ENCODE data around the gene PPT2.

Gene PPT2

GRCh38 chr6:32151181-32151862 lies 2.6 kb upstream of the PPT2 start:
- WGBS (ENCODE audit: insufficient coverage): 71% methylated on average over 1 of the region's 8 CpGs
- Histone ChIP-seq H3K4me3 (ENCODE audit: control insufficient read depth in 1 of 7, extremely low read depth in 1 of 7, insufficient read depth in 4 of 7, low read depth in 2 of 7, low read length in 6 of 7) (peak overlapping the region in 2 of 7 experiments; percentile 8 to 19), H3K36me3 (ENCODE audit: control insufficient read depth in 4 of 4, insufficient read depth in 4 of 4, low read length in 3 of 4) (peaks cover 1 to 7% (median 3%) of the 10 kb centered on the region in 4 experiments), H3K27me3 (replicated peaks in 2 of 5; ENCODE audit: control insufficient read depth in 4 of 5, insufficient read depth in 5 of 5, low read length in 4 of 5) (peaks cover 6 to 28% (median 24%) of the 10 kb centered on the region in 5 experiments), H3K4me1 (ENCODE audit: control extremely low read depth in 1 of 4, control insufficient read depth in 4 of 4, insufficient read depth in 4 of 4, low read length in 3 of 4) (peaks cover 0 to 60% (median 42%) of the 10 kb centered on the region in 4 experiments), H3K27ac (ENCODE audit: insufficient read depth in 1 of 2, low read depth in 1 of 2, low read length in 2 of 2, poor library complexity in 1 of 2, severe bottlenecking in 2 of 2) (no peak overlapping the region), H3K9me3 (ENCODE audit: control extremely low read depth in 1 of 5, control insufficient read depth in 4 of 5, insufficient read depth in 2 of 5, low read depth in 1 of 5, low read length in 4 of 5) (no peaks in the 10 kb centered on the region)
- no peak for DNase-seq
- CTCF ChIA-PET: interaction anchor here (0.9 to 3.0 kb wide), 3 partner anchors 15 to 32 kb away, joined by 3 to 13 read pairs (median 3); partner anchors contain the start of gene FKBPL
- POLR2A ChIA-PET: interaction anchor here (0.8 kb wide), 1 partner anchor 34 kb away, joined by 3 read pairs; no protein-coding TSS in a partner anchor

GRCh38 chr6:32151863-32152768 lies 1.8 kb upstream of the PPT2 start, which contains the start of gene PRRT1:
PRRT1 (minus strand) TSS chr6:32151939; CDS start chr6:32151827, 112 bp downstream.
- H3K27me3 ChIP-seq (replicated peaks in 2 of 5; ENCODE audit: control insufficient read depth in 4 of 5, insufficient read depth in 5 of 5, low read length in 4 of 5): peaks cover 0 to 27% (median 22%) of the 10 kb centered on the region in 5 experiments
- H3K27ac ChIP-seq (ENCODE audit: insufficient read depth in 1 of 2, low read depth in 1 of 2, low read length in 2 of 2, poor library complexity in 1 of 2, severe bottlenecking in 2 of 2): peak within 1 kb of the TSS in 1 of 2 experiments; percentile 86
- CTCF ChIA-PET: interaction anchor here (0.7 to 3.0 kb wide), 5 partner anchors 16 to 44 kb away, joined by 3 to 13 read pairs (median 3); partner anchors contain the start of gene FKBPL
- peaks cover 2 to 12% (median 5%) of the 10 kb centered on the region in 4 experiments for H3K36me3 ChIP-seq (ENCODE audit: control insufficient read depth in 4 of 4, insufficient read depth in 4 of 4, low read length in 3 of 4)
- POLR2A ChIA-PET: no interaction called here
- no peaks in the 10 kb centered on the region for H3K9me3 ChIP-seq (ENCODE audit: control extremely low read depth in 1 of 5, control insufficient read depth in 4 of 5, insufficient read depth in 2 of 5, low read depth in 1 of 5, low read length in 4 of 5)
- 33% methylated on average over 1 of the region's 24 CpGs for WGBS (ENCODE audit: insufficient coverage)
- H3K4me3 ChIP-seq (ENCODE audit: control insufficient read depth in 1 of 7, extremely low read depth in 1 of 7, insufficient read depth in 4 of 7, low read depth in 2 of 7, low read length in 6 of 7): peak within 1 kb of the TSS in 3 of 7 experiments; percentile 6 to 81 (median 8)
- peaks cover 0 to 60% (median 42%) of the 10 kb centered on the region in 4 experiments for H3K4me1 ChIP-seq (ENCODE audit: control extremely low read depth in 1 of 4, control insufficient read depth in 4 of 4, insufficient read depth in 4 of 4, low read length in 3 of 4)
- no peak for DNase-seq

- WGBS (ENCODE audit: insufficient coverage): 92% methylated on average over 15 of the region's 35 CpGs
- Histone ChIP-seq H3K27ac (ENCODE audit: insufficient read depth in 1 of 2, low read depth in 1 of 2, low read length in 2 of 2, poor library complexity in 1 of 2, severe bottlenecking in 2 of 2) (peak overlapping the region in 1 of 2 experiments; percentile 86), H3K9me3 (ENCODE audit: control extremely low read depth in 1 of 5, control insufficient read depth in 4 of 5, insufficient read depth in 2 of 5, low read depth in 1 of 5, low read length in 4 of 5) (no peaks in the 10 kb centered on the region), H3K36me3 (ENCODE audit: control insufficient read depth in 4 of 4, insufficient read depth in 4 of 4, low read length in 3 of 4) (peaks cover 5 to 20% (median 12%) of the 10 kb centered on the region in 4 experiments), H3K4me3 (ENCODE audit: control insufficient read depth in 1 of 7, extremely low read depth in 1 of 7, insufficient read depth in 4 of 7, low read depth in 2 of 7, low read length in 6 of 7) (peak overlapping the region in 6 of 7 experiments; percentile 74 to 96 (median 88)), H3K4me1 (ENCODE audit: control extremely low read depth in 1 of 4, control insufficient read depth in 4 of 4, insufficient read depth in 4 of 4, low read length in 3 of 4) (peaks cover 0 to 58% (median 40%) of the 10 kb centered on the region in 4 experiments), H3K27me3 (replicated peaks in 2 of 5; ENCODE audit: control insufficient read depth in 4 of 5, insufficient read depth in 5 of 5, low read length in 4 of 5) (peaks cover 0 to 23% (median 17%) of the 10 kb centered on the region in 5 experiments)
- ChIA-PET CTCF (interaction anchor here (0.6 to 3.0 kb wide), 6 partner anchors 16 to 43 kb away, joined by 3 to 13 read pairs (median 3); partner anchors contain the start of genes FKBPL and GPSM3), POLR2A (no interaction called here)
- peak in 2 of 3 donors; percentile 61 to 71 for DNase-seq
These were observed 975 bp upstream of the PPT2 start for GRCh38 chr6:32152769-32153563.

- 3% methylated on average over 27 of the region's 34 CpGs for WGBS (ENCODE audit: insufficient coverage)
- Histone ChIP-seq H3K4me3 (ENCODE audit: control insufficient read depth in 1 of 7, extremely low read depth in 1 of 7, insufficient read depth in 4 of 7, low read depth in 2 of 7, low read length in 6 of 7) (peak overlapping the region; percentile 53 to 96 (median 85)), H3K27me3 (replicated peaks in 2 of 5; ENCODE audit: control insufficient read depth in 4 of 5, insufficient read depth in 5 of 5, low read length in 4 of 5) (peaks cover 0 to 15% (median 10%) of the 10 kb centered on the region in 5 experiments), H3K9me3 (ENCODE audit: control extremely low read depth in 1 of 5, control insufficient read depth in 4 of 5, insufficient read depth in 2 of 5, low read depth in 1 of 5, low read length in 4 of 5) (no peaks in the 10 kb centered on the region), H3K4me1 (ENCODE audit: control extremely low read depth in 1 of 4, control insufficient read depth in 4 of 4, insufficient read depth in 4 of 4, low read length in 3 of 4) (peaks cover 0 to 47% (median 34%) of the 10 kb centered on the region in 4 experiments), H3K36me3 (ENCODE audit: control insufficient read depth in 4 of 4, insufficient read depth in 4 of 4, low read length in 3 of 4) (peaks cover 5 to 31% (median 19%) of the 10 kb centered on the region in 4 experiments), H3K27ac (ENCODE audit: insufficient read depth in 1 of 2, low read depth in 1 of 2, low read length in 2 of 2, poor library complexity in 1 of 2, severe bottlenecking in 2 of 2) (peak overlapping the region; percentile 86 to 88)
- peak; percentile 77 to 90 (median 85) for DNase-seq
- ChIA-PET CTCF (interaction anchor here (1.1 to 1.3 kb wide), 5 partner anchors 11 to 37 kb away, joined by 3 to 18 read pairs (median 8); partner anchors contain the start of genes EGFL8 and FKBPL), POLR2A (interaction anchor here (0.8 to 1.1 kb wide), 2 partner anchors 36 to 38 kb away, joined by 3 to 4 read pairs; partner anchors contain the start of genes GPSM3 and PBX2)
These were observed 697 bp downstream of the PPT2 start for GRCh38 chr6:32154514-32155161.

- H3K4me1 ChIP-seq (ENCODE audit: control extremely low read depth in 1 of 4, control insufficient read depth in 4 of 4, insufficient read depth in 4 of 4, low read length in 3 of 4): peaks cover 0 to 34% (median 31%) of the 10 kb centered on the region in 4 experiments
- no peak overlapping the region for H3K27ac ChIP-seq (ENCODE audit: insufficient read depth in 1 of 2, low read depth in 1 of 2, low read length in 2 of 2, poor library complexity in 1 of 2, severe bottlenecking in 2 of 2)
- POLR2A ChIA-PET: interaction anchor here (0.6 to 1.2 kb wide), 2 partner anchors 9 to 30 kb away, joined by 3 to 4 read pairs; no protein-coding TSS in a partner anchor
- peaks cover 5 to 31% (median 19%) of the 10 kb centered on the region in 4 experiments for H3K36me3 ChIP-seq (ENCODE audit: control insufficient read depth in 4 of 4, insufficient read depth in 4 of 4, low read length in 3 of 4)
- H3K9me3 ChIP-seq (ENCODE audit: control extremely low read depth in 1 of 5, control insufficient read depth in 4 of 5, insufficient read depth in 2 of 5, low read depth in 1 of 5, low read length in 4 of 5): no peaks in the 10 kb centered on the region
- WGBS (ENCODE audit: insufficient coverage): 96% methylated on average over 4 of the region's 9 CpGs
- H3K4me3 ChIP-seq (ENCODE audit: control insufficient read depth in 1 of 7, extremely low read depth in 1 of 7, insufficient read depth in 4 of 7, low read depth in 2 of 7, low read length in 6 of 7): no peak overlapping the region
- CTCF ChIA-PET: no interaction called here
- no peak for DNase-seq
- H3K27me3 ChIP-seq (replicated peaks in 2 of 5; ENCODE audit: control insufficient read depth in 4 of 5, insufficient read depth in 5 of 5, low read length in 4 of 5): peaks cover 0 to 1% (median 0%) of the 10 kb centered on the region in 5 experiments
These were observed 3.0 kb downstream of the PPT2 start for GRCh38 chr6:32156891-32157290.
